ENCODE data around the gene LRRC75A.
"Not testable (repeated sequence)": the region's sequence is repeated elsewhere in the genome, so short reads cannot be mapped to it uniquely, and the experiment has no call there.

Gene LRRC75A

DNA sequence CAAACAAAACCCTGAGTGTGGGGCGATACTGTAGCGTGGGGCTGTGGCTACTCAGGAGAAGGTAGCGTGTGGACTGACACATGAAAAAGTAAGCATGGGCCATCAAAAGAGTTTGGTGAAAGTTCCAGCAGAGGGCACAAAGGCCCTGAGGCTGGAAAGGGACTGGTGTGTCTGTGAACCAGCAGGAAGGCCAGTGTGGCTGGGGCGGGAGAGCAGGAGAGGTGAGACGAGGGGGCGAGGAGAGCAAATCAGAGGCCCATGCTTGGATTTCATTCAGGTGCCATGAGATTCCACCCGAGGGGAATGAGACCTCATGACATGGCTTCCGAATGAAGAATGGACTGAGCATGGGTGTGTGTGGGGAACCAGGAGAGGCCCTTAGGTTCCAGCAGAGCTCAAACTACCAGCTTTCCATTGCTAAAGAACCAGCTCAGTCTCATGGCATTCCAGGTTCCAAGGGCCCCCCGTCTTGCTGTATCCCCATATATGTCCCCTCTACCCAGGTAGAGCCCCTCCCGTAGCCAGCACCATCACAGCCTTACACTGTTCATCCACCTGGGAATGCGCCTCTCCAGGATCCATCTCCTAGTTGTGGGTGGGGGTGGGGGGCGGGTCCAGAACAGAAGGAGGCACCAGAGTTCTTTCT lies 45.5 kb downstream of the LRRC75A start:
- DNase-seq = no peak

DNA sequence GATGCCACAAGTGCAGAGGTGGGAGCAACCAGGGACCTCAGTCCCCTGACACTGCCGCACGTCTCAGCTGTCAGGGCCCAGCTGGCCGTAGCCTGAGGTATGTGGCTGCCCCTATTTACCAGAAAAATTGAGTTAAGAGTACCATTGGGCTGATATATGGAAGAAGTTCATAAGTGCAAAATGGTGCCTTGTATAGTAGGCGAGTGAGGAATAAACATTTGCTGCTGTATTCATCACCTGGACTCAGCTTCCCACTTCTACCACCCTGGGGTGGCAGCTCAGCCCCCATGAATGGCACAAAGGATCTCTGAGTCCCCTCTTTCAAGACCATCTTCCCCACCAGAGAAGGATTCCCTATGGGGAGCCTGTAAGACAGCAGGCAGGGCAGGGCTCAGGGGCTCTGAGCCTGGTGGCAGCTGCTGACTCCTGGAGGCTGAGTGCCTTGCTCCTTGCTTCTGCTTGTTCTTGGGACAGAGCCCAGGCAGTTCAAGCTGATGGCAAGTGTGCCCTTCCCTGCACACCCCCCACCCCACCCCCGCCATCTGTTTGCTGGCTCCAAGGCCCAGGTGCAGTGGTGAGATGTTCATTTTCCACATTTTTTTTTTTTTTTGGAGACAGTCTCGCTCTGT lies 47.6 kb downstream of the LRRC75A start:
- no peak for DNase-seq

DNA sequence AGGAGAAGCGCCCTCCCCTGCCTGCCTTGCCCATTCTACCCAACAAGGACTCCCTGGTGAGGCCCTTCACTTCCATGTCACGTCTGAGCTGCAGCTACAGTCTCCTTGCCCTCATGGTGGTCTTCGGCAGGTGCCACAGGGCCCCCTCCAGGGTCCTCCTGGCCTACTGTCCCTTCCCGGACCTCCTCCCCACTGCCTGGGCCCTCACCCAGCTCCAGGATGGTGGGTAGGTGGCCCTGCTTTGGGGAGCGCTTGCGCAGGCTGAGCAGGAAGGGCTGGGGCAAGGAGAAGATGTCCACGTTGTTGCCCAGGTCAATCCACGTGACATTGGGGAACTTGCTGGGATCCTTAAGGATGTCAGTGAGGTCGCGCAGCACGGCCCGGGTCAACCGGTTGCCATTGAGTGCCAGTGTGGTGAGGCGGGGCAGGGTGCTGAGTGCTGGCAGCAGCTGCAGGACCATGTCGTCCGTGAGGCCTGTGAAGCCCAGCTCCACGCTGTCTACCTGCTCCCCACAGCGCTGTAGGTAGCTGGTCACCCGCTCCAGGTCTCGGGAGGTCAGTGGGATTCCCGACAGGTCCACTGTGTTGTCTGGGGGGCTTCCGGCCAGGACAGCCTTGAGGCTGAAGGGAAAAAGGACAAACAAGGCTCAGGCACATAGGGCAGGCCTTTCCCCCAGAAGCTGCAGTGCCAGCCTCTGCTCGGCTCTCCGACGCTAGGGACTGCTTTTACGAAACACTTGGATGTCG lies 48.3 kb downstream of the LRRC75A start:
- no peak for DNase-seq

DNA sequence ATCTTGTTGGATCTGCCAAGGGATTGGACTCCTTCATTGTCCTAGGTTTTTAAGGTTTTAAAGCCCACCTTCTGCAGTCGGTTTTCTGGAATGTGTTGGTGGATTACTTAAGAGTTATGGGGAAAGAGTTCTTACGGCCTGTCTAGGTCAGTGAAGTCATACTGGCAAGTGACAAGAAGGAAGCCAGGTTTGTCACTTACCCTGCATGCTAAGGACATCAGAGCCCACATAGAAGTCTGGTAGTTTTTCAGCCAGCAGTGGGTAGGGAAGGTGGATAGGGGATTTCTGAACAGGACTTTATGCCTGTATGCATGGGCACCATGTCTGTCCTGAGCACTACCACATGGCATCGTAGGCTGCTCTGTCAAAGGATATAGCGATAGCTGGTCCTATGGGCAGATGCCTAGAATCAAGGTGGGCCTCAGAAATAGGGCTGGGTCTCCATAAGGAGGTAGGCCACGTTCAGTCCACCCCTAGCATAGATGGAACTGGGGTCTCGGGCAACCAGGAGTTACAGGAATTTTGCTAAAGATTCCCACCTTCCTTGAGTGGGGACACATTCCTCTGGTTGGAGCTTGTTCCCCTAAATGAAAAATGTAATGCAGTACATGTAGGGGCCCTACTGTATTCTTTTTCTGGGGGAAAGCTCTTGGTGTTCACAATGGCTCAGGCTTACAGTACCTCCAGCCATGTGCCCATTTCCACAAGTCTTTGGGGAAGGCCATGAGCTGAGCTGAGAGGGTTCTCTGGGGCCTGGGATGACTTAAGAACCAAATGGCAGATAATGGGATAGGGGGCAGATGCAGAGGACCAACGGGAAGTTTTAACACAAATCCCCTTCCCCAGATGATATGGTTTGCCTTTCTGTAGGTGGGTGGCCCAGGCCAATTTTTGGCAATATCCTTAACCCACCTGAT lies 49.1 kb downstream of the LRRC75A start:
- DNase-seq = peak in 1 of 2 donors; percentile 49

DNA sequence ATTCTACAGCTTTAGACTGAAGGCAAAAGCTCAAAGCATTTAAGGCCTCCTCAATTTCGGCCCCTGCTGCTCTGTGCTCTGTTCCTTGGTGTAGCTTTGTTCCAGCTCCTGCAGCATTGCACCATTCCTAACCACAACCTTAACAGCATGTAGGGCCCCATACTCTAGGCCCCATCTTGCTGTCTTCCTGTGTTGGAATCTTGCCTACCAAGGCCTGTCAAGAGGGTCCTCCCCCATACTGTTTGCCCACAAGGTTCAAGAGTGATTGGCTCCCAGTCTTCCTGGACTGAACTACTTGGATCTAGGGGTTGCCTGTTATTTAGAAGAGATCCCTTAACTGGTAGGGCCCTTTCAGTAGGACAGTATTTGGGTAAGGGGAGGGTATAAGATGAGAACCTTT lies 49.9 kb downstream of the LRRC75A start:
- no peak for DNase-seq

DNA sequence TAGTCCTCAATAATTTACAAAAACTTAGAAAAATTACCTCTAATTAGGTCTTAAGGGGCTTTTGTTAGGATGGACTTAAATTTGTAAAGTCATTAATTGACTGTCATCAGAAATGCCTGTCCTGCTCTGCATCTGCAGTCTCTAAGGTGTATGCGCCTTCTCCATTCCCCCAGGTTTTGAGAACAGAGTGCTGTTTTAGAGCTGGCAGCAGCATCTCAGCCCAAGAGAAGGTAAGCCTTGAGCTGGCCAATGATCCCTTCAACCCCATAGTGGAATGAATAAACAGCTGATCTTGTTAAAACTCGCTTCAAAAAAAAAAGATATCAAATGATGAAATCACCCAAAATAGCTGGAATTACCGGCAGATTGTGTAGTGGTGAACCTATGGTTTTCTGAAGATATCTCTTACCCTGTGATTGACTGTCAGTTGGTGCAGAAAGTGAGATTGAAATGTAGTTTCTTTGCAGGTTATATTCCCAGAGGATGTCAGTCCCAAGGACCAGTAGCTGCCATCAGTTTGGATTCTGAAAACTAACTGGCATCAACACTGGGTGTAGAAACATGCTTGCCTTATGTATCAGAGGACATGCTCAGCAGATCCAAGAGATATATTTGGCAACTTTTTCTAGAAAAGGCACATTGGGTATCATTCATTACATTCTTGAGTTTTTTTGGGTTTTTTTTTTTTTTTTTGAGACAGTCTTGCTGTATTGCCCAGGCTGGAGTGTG lies 50.9 kb downstream of the LRRC75A start:
- DNase-seq = no peak

DNA sequence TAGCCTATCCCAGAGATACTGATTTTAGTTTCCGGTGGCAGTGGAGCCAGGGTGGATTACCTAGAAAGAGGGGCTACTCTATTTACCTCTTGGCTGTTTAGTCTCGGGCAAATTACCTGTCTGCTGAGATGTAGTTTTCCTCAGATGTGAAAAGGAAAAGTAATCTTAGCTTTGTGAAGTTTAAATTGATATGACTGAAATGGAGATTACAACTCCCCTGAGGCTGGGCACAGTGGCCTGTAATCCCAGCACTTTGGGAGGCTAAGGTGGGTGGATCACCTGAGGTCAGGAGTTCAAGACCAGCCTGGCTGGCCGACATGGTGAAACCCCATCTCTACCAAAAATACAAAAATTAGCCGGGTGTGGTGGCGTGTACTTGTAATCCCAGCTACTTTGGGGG lies 51.6 kb downstream of the LRRC75A start:
- not testable (repeated sequence) for DNase-seq

DNA sequence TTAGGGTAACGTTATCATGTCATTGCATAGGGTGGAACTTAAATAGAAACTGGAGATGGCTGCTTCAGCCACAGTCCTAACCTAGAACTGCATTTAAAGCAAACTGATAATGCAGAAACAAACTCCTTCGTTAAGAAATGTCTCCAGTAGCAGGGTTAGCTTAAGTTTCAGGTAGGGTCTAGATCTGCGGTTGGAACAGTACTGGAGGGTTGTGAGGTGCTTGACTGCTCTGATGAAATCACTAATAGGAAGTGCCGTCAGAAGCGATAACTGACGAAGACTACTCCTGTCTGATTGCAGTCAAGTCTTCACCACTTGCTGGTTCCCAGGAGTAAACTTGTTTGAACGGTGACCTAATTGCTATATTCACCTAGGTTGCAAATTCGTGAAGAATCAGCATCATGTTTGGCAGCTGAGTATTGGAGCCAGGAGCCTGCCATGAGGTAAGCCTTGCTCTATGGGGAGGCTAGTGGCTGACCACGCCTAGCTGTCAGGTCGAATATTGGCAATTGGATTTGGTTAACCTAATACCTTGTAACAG lies 52.1 kb downstream of the LRRC75A start:
- peak in 1 of 2 donors; percentile 5 for DNase-seq

DNA sequence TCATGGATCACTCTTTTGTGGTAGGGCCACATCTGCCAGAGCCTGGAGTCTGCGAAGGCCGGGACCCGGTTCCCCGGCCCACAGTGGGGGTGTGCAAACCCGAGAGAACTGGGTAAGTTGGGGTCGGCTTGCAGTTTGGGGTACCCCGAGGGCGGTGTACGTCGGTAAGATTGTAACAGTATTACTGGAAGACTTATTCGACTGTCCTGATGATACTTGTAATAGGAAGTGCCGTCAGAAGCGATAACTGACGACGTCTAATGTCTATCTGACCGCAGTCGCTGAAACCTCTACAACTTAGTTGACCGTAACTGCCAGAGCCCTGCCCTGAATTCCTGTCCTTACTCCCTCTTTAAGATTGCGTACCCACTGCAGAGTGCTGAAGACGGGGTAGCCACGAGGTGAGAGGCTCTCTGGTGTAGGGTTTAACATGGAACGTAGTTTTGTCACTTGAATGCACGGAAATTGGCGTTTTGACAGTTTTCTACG lies 52.6 kb downstream of the LRRC75A start:
- DNase-seq = peak in 1 of 2 donors; percentile 20

DNA sequence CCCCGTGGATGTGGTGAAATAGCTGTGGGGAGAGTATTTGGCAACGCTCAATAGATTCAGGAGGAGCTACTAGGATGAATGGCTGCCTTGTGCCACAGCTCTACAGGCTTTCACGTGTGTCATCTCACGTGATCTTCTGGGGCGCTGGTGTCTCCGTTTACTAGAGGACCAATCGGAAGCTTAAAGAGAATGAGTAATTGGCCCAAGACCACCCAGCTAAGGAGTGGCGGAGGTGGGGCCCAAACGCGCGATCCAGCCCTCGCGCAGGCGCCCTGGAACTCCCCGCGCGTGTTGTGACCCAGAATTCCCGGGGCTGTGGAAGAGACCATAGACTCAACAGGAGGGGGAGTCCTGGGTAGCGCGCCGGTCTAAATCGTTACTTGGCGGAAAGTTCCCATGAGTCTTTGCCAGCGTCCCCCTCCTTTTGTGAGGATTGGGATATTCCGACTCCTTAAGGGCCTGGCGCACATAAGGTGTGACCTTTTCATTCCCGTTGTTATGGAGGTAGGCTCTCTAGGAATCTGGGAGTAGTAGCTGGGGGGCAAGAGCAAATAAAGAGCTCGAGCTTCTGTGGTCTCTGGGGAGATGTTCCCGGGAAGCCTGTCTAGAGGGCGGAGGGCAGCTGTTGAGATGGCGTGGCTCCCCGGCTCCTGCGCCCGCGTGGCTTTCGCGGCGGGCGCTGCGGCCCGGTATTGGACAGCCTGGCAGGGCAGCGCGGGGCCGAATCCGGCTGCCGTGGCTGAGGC lies 53.3 kb downstream of the LRRC75A start:
- DNase-seq = peak; percentile 97 to 99

DNA sequence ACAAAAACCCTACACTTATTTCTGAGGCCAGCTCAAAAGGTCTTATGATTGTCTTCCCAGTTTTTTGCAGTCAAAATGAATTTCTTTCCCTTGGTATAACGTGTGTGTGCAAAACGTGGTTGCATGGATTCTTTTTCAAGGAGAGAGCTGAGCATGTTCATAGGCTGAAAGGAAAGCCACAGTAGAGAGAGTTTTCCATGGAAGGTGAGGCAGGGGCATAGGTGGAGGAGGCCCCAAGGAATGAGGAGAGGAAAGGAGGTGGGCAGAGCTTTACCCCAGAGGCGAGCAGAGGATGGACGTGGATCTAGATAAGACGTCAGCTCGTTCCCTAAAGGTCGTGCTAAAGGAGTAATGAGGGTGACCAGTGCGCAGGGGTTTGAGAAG lies 53.8 kb downstream of the LRRC75A start:
- DNase-seq = no peak

DNA sequence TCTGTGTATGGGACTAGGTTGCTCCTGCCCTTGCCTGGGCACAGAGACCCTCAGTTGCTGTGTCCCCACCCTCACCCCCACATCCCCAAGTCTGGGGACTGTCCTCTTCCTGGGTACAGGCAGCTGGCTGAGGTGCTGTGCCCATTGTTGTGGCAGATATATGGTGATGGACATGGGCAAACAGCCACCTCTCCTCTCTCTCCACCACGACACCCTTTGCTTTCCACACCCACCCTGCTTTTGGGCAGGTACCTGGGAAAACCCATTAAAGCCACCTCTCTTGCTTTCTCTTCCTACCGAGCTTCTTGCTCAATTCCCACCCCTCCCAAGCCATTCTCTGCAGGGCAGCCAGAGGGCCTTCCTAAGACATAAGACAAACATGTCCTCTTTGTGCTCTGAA lies 54.9 kb downstream of the LRRC75A start:
- no peak for DNase-seq

DNA sequence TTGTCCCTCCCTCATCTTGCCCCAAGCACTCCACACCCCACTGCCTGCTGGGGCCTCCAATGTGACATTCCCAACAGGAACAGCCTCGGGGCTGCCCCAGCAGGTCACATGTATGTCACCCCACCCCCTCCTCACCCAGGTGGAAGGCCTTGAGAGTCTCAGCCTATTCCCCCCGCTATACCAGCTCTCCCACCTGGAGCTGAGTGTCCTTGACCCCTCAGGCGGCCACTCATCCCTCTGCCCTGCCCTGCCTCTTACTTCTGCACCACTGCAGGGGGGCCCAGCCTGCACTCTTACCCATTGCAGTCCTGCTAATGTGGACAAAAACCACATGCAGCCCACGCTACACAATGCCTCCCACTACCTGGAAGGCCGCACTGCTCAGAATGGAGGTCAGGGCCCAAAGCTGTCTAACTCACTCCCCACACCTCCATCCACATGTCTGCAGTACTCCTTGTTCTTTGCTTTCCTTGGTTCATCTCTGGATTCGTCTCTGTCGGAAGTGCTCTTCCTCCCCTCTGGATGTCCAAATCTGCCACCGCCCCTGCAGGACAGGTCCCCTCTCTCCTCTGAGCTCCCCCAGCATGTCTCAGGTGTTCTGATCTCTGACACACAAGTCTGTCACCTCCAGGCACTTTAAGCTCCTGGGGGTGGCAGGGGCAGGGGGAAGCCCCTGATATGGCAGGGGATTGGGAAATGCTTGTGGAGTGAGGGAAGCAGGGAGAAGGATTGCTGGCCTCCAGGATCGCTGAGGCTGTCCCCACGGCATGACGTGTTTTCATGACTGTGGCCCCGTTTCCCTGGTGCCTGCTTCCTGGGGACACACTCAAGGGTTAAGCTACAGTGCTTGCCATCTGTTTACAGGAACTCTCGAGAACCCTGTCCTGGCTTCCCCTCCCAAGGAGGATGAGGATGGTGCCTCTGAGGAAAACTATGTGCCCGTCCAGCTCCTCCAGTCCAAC lies 55.8 kb downstream of the LRRC75A start:
- DNase-seq = no peak

DNA sequence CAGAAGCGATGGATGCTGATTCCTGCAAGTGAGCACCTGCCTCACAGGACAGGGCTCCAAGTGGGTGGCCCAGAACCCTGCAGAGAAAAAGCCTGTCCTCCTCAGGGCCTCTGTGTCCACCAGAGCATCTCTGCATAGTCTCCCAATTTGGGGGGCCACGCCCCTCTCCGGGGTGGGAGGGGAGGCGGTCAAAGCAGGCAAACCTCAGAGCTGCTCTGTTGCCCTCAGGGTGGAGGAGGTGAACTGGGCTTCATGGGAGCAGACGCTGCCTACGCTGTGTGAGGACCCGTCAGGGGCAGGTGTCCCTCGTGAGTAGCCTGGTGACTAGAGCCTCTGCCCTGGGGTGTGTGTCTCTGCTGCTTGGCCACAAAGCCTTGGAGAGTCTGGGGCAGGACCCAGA lies 57.3 kb downstream of the LRRC75A start:
- DNase-seq = no peak

DNA sequence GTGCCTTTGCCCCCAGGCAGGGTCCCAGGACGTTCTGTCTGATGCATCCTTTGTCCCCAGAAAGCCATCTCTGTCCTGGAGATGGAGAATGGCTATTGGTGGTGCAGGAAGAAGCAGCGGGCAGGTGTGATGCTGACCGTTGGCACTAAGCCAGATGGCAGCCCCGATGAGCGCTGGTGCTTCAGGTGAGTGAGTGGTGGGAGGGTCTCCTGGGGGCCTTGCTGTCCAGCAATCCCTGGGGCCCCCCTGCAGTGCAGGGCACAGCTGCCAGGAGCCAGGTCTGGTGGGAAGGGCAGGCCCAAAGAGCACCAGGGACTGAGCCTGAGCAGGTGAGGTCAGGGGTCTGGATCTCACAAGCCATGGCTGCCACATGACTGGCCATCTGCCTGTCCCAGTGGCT lies 58.5 kb downstream of the LRRC75A start:
- no peak for DNase-seq

DNA sequence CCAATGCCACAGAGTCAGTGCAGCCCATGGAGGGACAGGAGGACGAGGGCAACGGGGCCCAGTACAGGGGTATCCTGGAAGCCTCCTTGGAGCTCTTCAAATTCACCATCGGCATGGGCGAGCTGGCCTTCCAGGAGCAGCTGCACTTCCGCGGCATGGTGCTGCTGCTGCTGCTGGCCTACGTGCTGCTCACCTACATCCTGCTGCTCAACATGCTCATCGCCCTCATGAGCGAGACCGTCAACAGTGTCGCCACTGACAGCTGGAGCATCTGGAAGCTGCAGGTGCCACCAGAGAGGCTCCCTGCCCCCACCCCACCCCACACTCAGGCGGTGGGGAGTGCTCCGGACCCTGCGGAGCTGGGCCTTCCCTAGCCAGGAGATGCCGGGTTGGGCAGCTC lies 60.0 kb downstream of the LRRC75A start:
- DNase-seq = no peak

DNA sequence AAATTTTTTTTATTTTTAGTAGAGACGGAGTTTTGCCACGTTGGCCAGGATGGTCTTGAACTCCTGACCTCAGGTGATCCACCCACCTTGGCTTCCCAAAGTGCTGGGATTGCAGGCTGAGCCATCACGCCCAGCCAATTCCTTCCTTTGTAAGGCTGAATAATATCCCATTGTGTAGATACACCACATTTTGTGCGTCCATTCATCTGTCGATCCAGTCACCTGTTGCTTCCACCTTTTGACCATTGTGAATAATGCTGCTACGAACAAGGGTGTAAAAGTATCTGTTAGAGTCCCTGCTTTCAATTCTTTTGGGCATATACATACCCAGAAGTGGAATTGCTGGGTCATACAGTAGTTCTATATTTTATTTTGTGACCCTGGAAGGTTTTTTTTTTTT lies 61.3 kb downstream of the LRRC75A start:
- no peak for DNase-seq

DNA sequence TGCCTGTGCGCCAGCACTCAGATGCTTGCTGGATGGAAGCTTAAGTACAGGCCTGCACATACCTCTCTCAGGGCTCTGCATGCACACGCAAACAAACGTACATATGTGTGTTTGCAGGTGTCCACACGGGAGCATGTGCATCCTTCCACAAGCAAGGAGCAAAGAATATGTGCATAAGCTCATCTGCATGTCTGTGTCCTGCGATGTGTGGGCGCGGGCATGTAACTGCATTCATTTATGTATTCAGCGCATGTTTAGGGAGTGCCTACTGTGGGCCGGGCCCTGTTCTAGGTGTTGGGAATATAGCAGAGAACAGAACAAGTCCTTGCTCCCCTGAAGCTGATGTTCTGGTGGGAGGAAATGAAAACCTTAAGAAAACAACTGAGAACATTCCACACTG lies 62.9 kb downstream of the LRRC75A start:
- DNase-seq = no peak

DNA sequence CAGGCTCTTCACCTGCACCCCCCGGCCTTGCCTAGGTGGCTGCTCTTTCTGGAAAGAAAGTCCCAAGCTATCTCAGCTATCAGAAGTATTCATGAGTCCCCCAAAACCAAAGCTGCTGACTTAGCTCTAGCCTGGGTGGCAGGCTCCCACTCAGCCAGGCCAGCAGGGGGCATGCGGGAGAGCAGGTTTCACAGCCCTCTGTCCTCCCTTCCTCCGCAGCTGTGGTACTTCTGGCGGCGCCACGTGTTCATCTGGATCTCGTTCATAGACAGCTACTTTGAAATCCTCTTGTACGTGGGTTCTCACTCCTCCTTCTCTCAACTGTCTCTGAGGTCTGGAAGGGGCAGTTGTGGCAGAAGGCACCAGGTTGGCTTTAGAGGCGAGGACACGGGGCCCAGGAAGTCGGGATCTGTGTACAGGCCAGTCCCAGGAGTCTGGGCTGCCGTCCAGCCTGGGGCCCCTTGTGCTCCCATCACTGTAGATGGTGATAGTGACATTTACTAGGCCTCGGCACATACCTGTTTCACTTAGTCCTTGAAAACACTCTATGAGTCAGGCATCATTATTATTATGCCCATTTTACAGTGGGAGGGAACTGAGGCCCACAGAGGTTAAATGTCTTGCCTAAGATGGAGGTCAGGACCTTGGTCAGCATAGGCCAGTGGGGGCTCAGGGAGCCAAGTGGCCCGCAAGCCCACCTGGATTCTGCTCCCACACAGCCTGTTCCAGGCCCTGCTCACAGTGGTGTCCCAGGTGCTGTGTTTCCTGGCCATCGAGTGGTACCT lies 63.7 kb downstream of the LRRC75A start:
- peak in 1 of 2 donors; percentile 20 for DNase-seq

All from inflammatory macrophage treated with lipopolysaccharide for 1 hour (primary cell).